Mesenteric fat pad (tissue), 1 donor: Measurements from ENCODE around the gene MBD3L4. TPM values are rescaled to one million over a fixed set of nuclear protein-coding genes. Genes with fewer than 3 reads are reported as not detected.
"Not testable (repeated sequence)": the region's sequence is repeated elsewhere in the genome, so short reads cannot be mapped to it uniquely, and the experiment has no call there.

Experiments used
- DNase-seq: peaks from one replicate; pipeline ENCODE4 v3.0.0-alpha.2; 2020; ENCODE audit warnings: low spot score
- total RNA-seq: library from RNA; stranded (reverse); fragmentation: NEBNext Ultra II Directional; extraction: Animal tissue kit (Norgen Biotek cat#: 25700); gene quantifications from one replicate; pipeline ENCODE4 v1.2.1, GENCODE V29; 2021
- donor health status: DM: yes; HTN: yes; CAD: no.

The MBD3L4 gene
- total RNA-seq, 1 donor from 2014 or later, result not detected

DNA sequence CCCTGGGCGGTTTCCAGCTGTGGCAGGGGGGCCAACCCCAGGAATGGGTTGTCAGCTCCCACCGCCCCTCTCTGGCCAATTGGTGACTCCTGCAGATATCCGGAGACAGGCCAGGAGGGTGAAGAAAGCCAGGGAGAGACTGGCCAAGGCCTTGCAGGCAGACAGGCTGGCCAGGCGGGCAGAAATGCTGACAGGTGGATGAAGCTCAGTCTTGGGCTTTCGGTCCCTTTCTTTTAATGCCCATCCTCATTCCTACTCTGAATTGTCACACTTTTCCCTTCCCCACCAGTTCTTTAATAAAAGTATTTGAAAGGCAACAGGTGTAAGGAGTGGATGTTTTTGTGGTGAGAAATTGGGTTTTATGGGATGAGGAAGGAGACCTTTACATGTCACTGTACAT, 11.4 kb upstream of the MBD3L4 start:
- not testable (repeated sequence) for DNase-seq

GRCh38 chr19:7049021-7049420, 9.0 kb upstream of the MBD3L4 start, which contains the start of gene MBD3L2:
Gene MBD3L2 (plus strand): TSS chr19:7049321. CDS start chr19:7049374, 53 bp downstream.
- DNase-seq, result not testable (repeated sequence)

- not testable (repeated sequence) for DNase-seq
Measured at GRCh38 chr19:7041563-7041962, 1.6 kb upstream of the MBD3L4 start.

DNA sequence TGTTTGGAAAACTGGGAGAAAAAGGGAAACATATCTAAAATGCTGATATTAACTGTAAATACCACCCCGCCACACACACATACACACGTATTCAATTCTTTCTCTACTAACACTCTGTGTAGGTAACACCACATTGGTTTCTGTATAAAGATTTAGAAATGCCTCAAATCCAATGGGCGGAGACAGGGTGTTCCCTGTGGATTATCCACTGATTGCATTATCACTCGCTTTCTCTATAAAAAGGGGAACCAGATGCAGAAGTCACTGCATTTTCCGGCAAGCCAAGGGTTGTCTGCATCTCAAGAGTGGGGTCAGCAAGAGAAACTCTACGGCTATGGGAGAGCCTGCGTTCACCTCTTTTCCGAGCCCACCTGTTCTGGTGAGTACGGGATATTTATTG, 9.7 kb downstream of the MBD3L4 start, which contains the start of gene MBD3L5:
Gene MBD3L5, plus strand, starts transcription at position 301 of the 400 bp plus-strand sequence. Its CDS starts 34 bp downstream, at position 335.
- not testable (repeated sequence) for DNase-seq

GRCh38 chr19:7028790-7029189, 11.2 kb downstream of the MBD3L4 start:
- DNase-seq, result not testable (repeated sequence)

GRCh38 chr19:7021331-7021730, 18.6 kb downstream of the MBD3L4 start, which contains the start of gene MBD3L2B:
Gene MBD3L2B (minus strand): TSS chr19:7021431. CDS start chr19:7021397, 34 bp downstream.
- not testable (repeated sequence) for DNase-seq

DNA sequence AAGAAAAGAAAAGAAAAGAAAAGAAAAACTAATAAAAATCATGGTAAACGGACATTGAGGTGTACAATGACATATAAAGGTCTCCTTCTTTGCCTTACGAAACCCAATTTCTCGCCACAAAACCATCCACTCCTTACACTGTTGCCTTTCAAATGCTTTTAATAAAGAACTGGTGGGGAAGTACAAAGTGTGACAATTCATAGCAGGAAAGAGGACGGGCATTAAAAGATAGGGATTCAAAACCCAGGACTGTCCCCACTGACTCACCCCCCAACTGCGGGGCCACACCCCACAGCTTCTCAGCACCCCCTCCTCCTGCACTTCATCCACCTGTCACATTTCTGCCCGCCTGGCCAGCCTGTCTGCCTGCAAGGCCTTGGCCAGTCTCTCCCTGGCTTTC, 21.2 kb downstream of the MBD3L4 start:
- no peak for DNase-seq

GRCh38 chr19:7013678-7014077, 26.3 kb downstream of the MBD3L4 start:
- no peak for DNase-seq

- no peak for DNase-seq
Measured at GRCh38 chr19:7010722-7011593, 29.0 kb downstream of the MBD3L4 start.

GRCh38 chr19:7007859-7008258, 32.1 kb downstream of the MBD3L4 start:
- DNase-seq, result no peak

DNA sequence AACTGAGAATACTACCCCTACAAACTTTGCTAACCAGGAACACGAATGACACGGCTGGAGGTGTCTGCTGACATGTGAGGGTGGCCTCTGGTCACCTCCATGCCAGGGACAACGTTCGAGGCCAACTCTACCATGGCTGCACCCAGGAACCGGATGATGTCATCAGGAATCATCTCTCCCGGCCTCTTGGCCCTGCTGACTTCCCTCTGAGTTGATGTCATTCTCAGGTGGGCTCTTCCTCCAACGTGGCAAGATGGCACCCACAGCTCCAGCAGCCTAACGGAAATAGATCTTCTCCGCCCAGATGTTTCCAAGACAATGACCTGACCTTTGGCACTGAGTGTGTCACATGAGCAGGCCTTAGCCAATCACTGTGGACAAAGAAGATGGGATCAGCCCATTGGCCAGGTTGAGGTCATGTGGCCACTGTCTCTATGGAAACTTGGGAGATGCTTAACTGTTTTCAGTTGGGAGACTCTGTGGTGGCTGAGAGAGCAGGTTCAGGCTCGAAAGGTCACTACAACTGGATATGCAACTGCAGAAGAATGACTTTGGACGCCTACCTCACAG, 33.8 kb downstream of the MBD3L4 start:
- DNase-seq, result no peak

GRCh38 chr19:7004313-7004931, 35.6 kb downstream of the MBD3L4 start:
- DNase-seq, result no peak

DNA sequence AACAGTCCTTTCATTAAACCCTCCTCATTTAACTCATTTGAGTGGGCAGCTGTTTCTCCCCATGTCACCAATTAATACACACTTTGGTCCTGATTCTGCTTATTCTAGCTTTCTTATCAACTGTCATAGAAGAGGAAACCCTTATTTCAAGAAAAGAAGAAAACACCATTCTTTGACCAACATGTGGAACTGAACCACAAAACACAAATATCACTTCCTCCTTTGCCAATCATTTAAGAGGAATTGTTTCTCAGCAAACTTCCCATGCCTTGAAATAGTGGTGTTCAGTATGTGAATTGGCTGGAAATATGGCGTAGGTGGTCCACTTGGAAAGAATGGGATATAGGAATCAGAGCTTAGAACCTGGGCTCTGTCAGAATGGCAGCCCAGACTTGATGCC, 39.2 kb downstream of the MBD3L4 start:
- DNase-seq, result no peak

- DNase-seq, result no peak
Measured at GRCh38 chr19:7000333-7000732, 39.6 kb downstream of the MBD3L4 start.

- DNase-seq, result no peak
Measured at GRCh38 chr19:6999933-7000332, 40.0 kb downstream of the MBD3L4 start.

- no peak for DNase-seq
Measured at GRCh38 chr19:6997679-6998445, 42.1 kb downstream of the MBD3L4 start.

GRCh38 chr19:6996810-6997209, 43.2 kb downstream of the MBD3L4 start:
- DNase-seq, result no peak

GRCh38 chr19:6995054-6995453, 44.9 kb downstream of the MBD3L4 start:
- no peak for DNase-seq

GRCh38 chr19:6988257-6988656, 51.7 kb downstream of the MBD3L4 start:
- DNase-seq, result no peak

DNA sequence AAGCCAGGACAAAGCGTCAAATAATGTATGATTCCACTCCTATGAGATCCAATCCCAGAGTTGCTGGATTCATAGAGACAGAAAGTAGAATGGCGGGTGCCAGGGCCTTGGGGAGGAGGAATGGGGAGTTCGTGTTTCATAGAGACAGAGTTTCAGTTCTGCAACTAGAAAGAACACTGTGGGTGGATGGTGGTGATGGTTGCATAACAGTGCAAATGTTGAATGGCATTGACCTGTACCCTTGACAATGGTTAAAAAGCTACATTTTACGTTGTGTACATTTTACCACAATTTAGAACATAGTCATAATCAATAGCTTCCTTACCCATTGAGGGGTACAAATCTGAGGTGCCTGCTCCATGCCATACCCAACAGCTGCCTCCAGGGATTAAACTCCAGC, 52.1 kb downstream of the MBD3L4 start:
- no peak for DNase-seq
